PC-3 (cell line): ENCODE measurements around the gene TJAP1.

Source experiments
- CTCF ChIP-seq: fragments of 300-600 bp; sonication (generic); conservative IDR thresholded peaks from 2 replicates; pipeline ENCODE4 v1.5.1; 2017; ENCODE audit warnings: antibody characterized with exemption, low read depth, mild to moderate bottlenecking, low read length
- EZH2 ChIP-seq: fragments of 300-600 bp; sonication (generic); IDR thresholded peaks from one replicate; pipeline ENCODE4 v1.6.1; 2017; ENCODE audit warnings: antibody characterized with exemption, mild to moderate bottlenecking, low read length; ENCODE audit not compliant: unreplicated experiment
- EZH2phosphoT487 ChIP-seq: fragments of 300-600 bp; sonication (generic); IDR thresholded peaks from 2 replicates; pipeline ENCODE4 v1.6.1; 2018; ENCODE audit warnings: mild to moderate bottlenecking, antibody characterized with exemption, low read length, borderline replicate concordance

GRCh38 chr6:43468748-43469681, 8.4 kb upstream of the TJAP1 start:
- TF ChIP-seq CTCF (no peak), EZH2phosphoT487 (no peak), EZH2 (no peak)
